HPDE6-E6E7 (cell line): ENCODE data around the gene RASAL1.
"Not testable (repeated sequence)": the region's sequence is repeated elsewhere in the genome, so short reads cannot be mapped to it uniquely, and the experiment has no call there.

Experiments
- DNase-seq: peaks from one replicate; pipeline ENCODE4 v3.0.0; 2011; ENCODE audit warnings: missing footprints; ENCODE audit errors: extremely low spot score

Gene RASAL1

GRCh38 chr12:113161415-113162016, 26.0 kb upstream of the RASAL1 start:
- DNase-seq = no peak

- DNase-seq = no peak
These were observed 24.4 kb upstream of the RASAL1 start for GRCh38 chr12:113159937-113160336.

GRCh38 chr12:113158439-113159203, 23.1 kb upstream of the RASAL1 start:
- no peak for DNase-seq

- no peak for DNase-seq
These were observed 21.8 kb upstream of the RASAL1 start for GRCh38 chr12:113157218-113157859.

GRCh38 chr12:113155646-113156045, 20.1 kb upstream of the RASAL1 start:
- no peak for DNase-seq

- DNase-seq = no peak
These were observed 19.5 kb upstream of the RASAL1 start for GRCh38 chr12:113155060-113155459.

GRCh38 chr12:113154351-113154973, 18.9 kb upstream of the RASAL1 start:
- no peak for DNase-seq

GRCh38 chr12:113152835-113153814, 17.6 kb upstream of the RASAL1 start:
- peak; percentile 87 for DNase-seq

GRCh38 chr12:113152196-113152834, 16.8 kb upstream of the RASAL1 start:
- DNase-seq = no peak

- no peak for DNase-seq
These were observed 16.1 kb upstream of the RASAL1 start for GRCh38 chr12:113151655-113152054.

- DNase-seq = peak; percentile 83
These were observed 14.0 kb upstream of the RASAL1 start, which contains the start of gene CFAP73 for GRCh38 chr12:113149361-113150150. Gene CFAP73 (plus strand): TSS chr12:113149724. CDS start chr12:113149858, 134 bp downstream.

- DNase-seq = no peak
These were observed 11.4 kb upstream of the RASAL1 start for GRCh38 chr12:113146999-113147398.

GRCh38 chr12:113145720-113146551, 10.4 kb upstream of the RASAL1 start:
- DNase-seq = no peak

GRCh38 chr12:113144806-113145205, 9.2 kb upstream of the RASAL1 start:
- DNase-seq = no peak

- DNase-seq = no peak
These were observed 8.4 kb upstream of the RASAL1 start for GRCh38 chr12:113143959-113144358.

- no peak for DNase-seq
These were observed 7.3 kb upstream of the RASAL1 start for GRCh38 chr12:113142886-113143332.

- DNase-seq = no peak
These were observed 6.8 kb upstream of the RASAL1 start for GRCh38 chr12:113142173-113142885.

- not testable (repeated sequence) for DNase-seq
These were observed 6.2 kb upstream of the RASAL1 start for GRCh38 chr12:113141716-113142115.
